Cerebellar nuclear complex (tissue), 1 donor: ENCODE data around the gene TGFB1.
"Not testable (repeated sequence)": the region's sequence is repeated elsewhere in the genome, so short reads cannot be mapped to it uniquely, and the experiment has no call there.

Experiments
- DNase-seq, 2 experiments: peaks; one replicate each; lab custom pipeline; 2025; lab: John Stamatoyannopoulos, UW

Gene TGFB1

DNA sequence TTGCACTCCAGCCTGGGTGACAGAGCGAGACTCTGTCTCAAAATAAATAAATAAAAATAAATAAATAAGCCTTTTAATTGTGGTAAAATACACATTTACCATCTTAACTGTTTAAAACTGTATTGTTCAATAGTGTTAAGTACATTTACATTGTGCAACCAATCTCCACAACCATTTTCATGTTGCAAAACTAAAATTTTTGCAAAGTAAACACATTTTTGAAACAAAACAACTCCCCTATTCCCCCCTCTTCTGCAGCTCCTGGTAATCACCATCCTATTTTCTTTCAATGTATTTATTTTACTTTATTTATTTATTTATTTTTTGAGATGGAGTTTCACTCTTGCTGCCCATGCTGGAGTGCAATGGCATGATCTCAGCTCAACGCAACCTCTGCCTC lies 16.0 kb upstream of the TGFB1 start:
- no peak for DNase-seq

GRCh38 chr19:41367848-41368301 lies 14.2 kb upstream of the TGFB1 start:
- no peak for DNase-seq

DNA sequence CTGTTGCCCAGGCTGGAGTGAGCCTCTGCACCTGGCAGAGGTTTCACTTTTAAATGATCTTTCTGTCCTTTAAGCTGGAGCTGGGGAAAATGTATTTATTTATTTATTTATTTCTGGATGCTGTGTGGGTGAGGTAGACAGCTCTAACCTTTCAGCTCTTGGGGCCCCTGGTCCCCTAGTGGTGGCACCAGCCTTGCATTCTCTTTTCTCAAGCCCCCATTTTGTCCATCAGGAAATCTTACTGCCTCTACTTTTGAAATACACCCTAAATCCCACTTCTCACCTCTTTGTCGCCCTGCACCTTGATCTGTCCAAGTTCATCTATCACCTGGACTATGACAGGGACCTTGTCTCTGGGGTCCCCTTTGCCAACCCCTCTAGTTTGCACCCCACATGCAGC lies 12.4 kb upstream of the TGFB1 start:
- no peak for DNase-seq

DNA sequence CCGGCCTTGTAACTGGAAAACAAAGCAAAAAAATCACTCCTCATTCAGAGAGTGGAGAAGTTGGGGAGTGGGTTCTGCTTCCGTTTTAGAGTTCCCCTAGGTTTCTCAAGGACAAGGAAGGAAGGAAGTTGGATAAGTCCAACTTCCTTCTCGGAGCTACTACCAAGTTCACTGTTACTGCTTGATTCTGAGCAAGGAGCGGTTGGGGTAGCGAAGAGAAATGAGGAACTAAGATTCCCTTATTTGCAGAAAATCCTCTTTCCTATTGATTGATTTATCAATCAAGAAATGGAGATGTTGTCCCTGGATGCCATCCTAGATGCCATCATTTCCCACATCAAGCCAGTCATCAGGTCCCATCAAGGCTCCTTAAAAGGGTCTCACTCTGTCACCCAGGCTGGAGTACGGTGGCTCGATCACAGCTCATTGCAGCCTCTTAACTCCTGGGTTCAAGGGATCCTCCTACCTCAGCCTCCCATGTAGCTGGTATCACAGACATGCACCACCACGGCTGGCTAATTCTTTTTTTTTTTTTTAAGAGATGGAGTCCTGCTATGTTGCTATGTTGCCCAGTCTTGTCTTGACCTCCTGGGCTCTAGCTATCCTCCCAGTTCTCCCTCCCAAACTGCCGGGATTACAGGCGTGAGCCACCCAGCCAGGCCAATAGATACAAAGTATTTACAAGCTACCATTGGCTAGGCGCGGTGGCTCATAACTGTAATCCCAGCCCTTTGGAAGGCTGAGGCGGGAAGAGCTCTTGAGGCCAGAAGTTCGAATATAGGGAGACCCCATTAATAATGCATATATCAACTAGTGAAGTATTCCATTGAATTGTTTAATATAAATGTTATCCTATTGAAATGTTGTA lies 11.0 kb upstream of the TGFB1 start:
- DNase-seq: no peak

DNA sequence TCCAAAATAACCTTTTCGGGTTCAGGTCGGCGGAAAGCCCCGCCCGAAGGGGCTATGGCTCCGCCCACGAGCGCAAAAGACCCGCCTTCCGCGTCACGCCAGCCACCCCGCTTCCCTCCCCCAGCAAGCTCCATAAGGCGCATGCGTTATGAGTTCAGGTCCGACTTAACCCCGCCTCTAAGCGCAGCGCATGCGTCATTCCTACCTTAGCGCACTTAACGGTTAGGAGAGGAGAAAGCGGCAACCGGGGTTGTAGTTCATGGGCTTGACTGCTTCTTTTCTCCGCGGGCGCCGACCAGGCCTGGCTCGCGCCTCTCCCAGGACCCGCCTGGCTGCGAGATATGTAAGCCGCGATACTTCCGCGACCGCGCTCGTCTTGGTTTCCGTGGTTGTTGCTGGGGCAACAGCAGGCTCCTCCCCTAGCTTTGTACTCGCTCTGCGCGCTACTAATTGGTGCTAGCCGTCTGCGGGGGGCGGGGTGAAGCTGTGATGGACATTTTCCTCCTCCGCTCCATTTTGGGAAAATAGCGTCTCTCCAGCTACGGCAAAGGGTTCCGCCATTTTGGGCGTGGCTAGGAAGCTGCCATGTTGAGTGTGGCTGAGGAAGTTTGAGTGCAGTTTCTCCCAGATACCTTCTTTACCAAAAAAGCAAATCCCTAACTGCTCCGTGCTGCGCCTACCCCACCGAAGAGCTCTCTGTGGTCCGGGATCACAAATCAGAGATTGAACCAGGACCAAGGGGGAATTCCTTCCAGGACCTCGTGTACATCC lies 10.2 kb upstream of the TGFB1 start, which contains the start of gene B9D2:
B9D2 (minus strand) TSS at position 397 of the 771 bp plus-strand sequence. CDS start 630 bp downstream, outside the sequence.
- peak; percentile 69 to 97 for DNase-seq

DNA sequence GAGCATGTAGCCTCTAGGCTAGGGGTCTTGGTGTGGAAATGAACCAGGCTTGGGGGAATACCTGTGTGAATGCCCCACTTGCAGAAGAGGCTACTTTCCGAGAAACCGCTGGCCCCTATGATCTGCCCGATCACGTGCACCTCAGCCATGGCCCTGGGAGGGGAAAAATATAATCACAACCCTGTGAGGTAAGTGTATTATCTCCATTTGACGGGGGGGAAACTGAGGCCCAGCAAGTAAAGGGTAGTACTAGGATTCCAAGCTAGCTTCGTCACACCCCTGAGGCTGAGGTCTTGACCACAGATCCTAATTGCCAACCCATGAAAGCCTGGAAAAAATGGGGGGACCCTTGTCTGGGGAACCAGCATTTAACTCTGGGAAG lies 9.6 kb upstream of the TGFB1 start:
- no peak for DNase-seq

DNA sequence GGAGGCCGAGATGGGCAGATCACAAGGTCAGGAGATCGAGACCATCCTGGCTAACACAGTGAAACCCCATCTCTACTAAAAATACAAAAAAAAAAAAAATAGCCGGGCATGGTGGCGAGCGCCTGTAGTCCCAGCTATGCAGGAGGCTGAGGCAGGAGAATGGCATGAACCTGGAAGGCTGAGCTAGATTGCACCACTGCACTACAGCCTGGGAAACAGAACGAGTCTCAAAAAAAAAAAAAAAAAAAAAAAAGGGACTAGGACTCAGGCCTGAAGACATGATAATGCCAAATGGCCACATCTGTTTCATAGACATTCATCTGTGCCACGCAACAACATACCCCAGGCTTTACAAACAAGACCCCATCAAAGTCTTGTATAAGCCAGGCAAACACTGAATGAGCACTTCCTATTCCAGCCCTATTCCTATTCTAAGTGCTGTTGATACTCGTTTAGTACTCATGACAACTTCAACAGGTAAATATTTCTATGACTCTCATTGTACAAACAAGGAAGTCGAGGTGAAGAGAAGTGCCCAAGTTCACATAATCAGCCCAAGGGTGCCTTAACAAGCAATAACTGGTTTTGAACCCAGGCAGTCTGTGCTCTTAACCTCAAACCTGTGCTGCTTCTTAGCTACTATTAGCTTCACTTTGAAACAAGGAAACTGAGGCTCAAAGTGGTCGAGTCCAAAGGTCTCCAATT lies 8.6 kb upstream of the TGFB1 start:
- no peak for DNase-seq

GRCh38 chr19:41359741-41360140 lies 6.0 kb upstream of the TGFB1 start:
- DNase-seq: no peak

- no peak for DNase-seq
Measured at GRCh38 chr19:41357746-41358145, 4.0 kb upstream of the TGFB1 start.

DNA sequence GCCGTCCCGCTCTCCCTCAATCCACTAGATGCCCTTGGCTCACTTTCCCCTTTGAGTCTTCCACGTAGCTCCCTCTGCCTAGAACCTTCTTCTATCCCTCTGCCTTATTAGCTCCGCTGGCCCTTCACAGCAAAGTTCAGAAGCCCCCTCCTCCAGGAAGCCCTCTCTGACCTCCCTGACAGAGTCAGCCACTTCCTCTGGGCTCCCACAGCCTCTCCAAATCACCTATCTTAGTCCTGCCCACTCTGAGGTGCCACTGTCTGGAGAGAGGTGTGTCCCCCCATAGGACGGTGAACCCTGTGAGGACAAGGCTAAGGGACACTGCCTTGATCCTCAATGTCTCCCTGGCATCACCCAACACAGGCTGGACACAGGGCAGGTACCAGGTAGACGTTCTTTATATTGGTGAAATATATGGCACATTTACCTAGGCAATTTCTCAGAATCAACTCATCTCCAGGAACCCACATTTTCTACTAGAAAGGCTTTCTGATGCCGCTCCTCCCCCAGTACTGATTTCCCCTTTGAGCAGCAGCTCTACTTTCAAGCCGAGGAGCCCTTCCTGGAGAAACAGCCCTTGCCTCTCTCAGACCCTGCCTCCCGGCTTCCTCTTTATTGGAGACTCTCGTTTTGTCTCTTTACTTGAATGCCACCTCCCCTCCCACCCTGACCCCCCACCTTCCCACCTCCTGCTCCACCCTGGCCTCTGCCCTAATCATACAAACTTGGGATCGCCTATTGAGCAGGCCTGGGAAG lies 3.4 kb upstream of the TGFB1 start:
- no peak for DNase-seq

DNA sequence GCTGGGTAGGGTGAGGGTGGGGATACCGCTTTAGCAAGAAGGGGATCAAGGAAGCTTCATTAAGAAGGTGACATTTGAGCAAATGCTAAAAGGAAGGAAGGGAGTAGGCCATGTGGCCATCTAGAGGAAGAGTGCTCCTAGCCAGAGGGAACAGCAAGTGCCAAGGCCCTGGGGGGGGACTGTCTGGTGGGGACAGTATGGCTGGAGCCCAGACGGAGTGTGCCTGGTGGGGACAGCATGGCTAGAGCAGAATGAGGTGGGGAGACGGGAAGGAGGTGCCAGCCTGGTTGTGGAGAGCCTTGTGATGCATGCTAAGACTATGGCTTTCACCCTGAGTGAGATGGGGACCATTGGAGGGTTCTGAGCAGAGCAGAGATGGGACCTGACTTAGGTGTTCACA lies 2.1 kb upstream of the TGFB1 start:
- DNase-seq: no peak

DNA sequence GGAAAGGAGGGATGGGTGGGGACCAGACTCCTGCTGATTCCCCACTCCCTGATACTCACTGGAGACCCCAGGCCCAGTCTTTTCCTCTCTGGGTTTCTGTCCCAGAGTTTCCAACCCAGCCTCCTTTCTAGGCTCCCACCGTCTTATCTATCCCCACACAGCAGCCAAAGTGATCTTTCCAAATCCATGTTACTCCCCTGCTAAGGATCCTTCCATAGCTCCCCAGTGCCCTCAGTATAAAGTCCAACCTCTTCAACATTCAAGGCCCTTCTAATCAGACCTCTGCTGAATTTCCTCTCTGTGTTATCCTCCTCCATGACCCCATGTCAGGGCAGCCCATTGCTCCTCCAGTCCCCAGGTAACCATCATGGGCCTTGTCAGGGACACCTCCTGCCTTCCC lies 1.3 kb upstream of the TGFB1 start:
- no peak for DNase-seq

GRCh38 chr19:41354343-41354953 lies 726 bp upstream of the TGFB1 start:
- DNase-seq: no peak

DNA sequence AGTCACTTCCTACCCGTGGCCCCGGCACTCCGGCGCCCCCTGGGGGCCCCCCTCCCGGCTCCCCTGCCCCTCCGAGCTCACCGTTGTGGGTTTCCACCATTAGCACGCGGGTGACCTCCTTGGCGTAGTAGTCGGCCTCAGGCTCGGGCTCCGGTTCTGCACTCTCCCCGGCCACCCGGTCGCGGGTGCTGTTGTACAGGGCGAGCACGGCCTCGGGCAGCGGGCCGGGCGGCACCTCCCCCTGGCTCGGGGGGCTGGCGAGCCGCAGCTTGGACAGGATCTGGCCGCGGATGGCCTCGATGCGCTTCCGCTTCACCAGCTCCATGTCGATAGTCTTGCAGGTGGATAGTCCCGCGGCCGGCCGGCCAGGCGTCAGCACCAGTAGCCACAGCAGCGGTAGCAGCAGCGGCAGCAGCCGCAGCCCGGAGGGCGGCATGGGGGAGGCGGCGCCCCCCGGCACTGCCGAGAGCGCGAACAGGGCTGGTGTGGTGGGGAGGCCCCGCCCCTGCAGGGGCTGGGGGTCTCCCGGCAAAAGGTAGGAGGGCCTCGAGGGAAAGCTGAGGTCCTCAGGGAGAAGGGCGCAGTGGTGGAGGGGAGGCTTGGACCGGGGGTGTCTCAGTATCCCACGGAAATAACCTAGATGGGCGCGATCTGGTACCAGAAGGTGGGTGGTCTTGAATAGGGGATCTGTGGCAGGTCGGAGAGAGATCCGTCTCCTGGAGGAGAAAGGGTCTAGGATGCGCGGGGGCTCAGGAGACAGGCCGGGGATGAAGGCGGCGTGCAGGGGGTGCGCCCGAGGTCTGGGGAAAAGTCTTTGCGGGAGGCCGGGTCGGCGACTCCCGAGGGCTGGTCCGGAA lies 885 bp downstream of the TGFB1 start:
- no peak for DNase-seq

DNA sequence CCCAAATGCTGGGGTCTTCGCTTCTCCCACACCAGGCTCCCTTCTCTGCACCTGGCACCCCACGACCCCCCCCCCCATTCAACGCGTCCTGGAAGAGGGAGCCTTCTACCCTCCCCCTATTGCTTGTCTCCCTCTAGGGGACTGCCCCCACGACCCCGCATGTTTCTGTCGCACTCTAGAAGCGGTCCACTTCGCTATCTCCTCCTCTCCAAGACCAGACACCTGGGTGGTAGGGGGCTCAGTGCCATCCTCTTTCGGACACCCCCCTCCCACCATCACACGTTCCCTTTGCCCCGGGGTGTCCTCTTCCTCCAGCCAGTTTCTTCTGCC lies 1.5 kb downstream of the TGFB1 start:
- no peak for DNase-seq

GRCh38 chr19:41351339-41352245 lies 2.1 kb downstream of the TGFB1 start:
- DNase-seq: no peak

- DNase-seq: no peak
Measured at GRCh38 chr19:41350735-41351338, 2.9 kb downstream of the TGFB1 start.

GRCh38 chr19:41346916-41347315 lies 6.8 kb downstream of the TGFB1 start:
- DNase-seq: not testable (repeated sequence)

- no peak for DNase-seq
Measured at GRCh38 chr19:41344162-41344561, 9.6 kb downstream of the TGFB1 start.
